SIG-M5 treated with dmso at 0.1 percent for 504 hours (cell line): ENCODE measurements around the gene MEIOSIN.
"Not testable (repeated sequence)": the region's sequence is repeated elsewhere in the genome, so short reads cannot be mapped to it uniquely, and the experiment has no call there.

Source experiments
- DNase-seq: peaks from one replicate; lab custom pipeline; 2025; ENCODE audit not compliant: unreplicated experiment; lab: John Stamatoyannopoulos, UW

Gene MEIOSIN

GRCh38 chr19:45733160-45733810 is at the start of gene MEIOSIN:
Gene MEIOSIN (plus strand): TSS chr19:45733439. CDS start chr19:45735377, 1,938 bp downstream.
- DNase-seq, result no peak

- DNase-seq, result not testable (repeated sequence)
Measured at GRCh38 chr19:45685045-45685444, 48.2 kb upstream of the MEIOSIN start.

GRCh38 chr19:45687599-45687998 is 45.6 kb upstream of the MEIOSIN start:
- no peak for DNase-seq

GRCh38 chr19:45691516-45692186 is 41.6 kb upstream of the MEIOSIN start, which contains the start of gene SNRPD2:
Gene SNRPD2 (minus strand): TSS chr19:45691953. CDS start chr19:45691888, 65 bp downstream.
- DNase-seq, result peak; percentile 90

GRCh38 chr19:45692187-45693105 is 40.8 kb upstream of the MEIOSIN start, which contains the start of gene QPCTL:
Gene QPCTL (plus strand): TSS chr19:45692666. CDS start chr19:45692704, 38 bp downstream.
- DNase-seq, result peak; percentile 100

- peak; percentile 68 for DNase-seq
Measured at GRCh38 chr19:45693106-45693788, 40.0 kb upstream of the MEIOSIN start.

GRCh38 chr19:45701676-45702075 is 31.6 kb upstream of the MEIOSIN start:
- no peak for DNase-seq

GRCh38 chr19:45705115-45705514 is 28.1 kb upstream of the MEIOSIN start:
- no peak for DNase-seq

GRCh38 chr19:45705710-45706415 is 27.4 kb upstream of the MEIOSIN start:
- DNase-seq, result no peak

GRCh38 chr19:45710356-45711130 is 22.7 kb upstream of the MEIOSIN start:
- no peak for DNase-seq

GRCh38 chr19:45711851-45712698 is 21.2 kb upstream of the MEIOSIN start:
- no peak for DNase-seq

- DNase-seq, result no peak
Measured at GRCh38 chr19:45712699-45713067, 20.6 kb upstream of the MEIOSIN start.

- DNase-seq, result no peak
Measured at GRCh38 chr19:45713141-45713540, 20.1 kb upstream of the MEIOSIN start.

GRCh38 chr19:45715139-45715538 is 18.1 kb upstream of the MEIOSIN start:
- no peak for DNase-seq

GRCh38 chr19:45716359-45717130 is 16.7 kb upstream of the MEIOSIN start:
- no peak for DNase-seq

GRCh38 chr19:45717131-45717982 is 15.9 kb upstream of the MEIOSIN start:
- peak; percentile 98 for DNase-seq
